Spleen (tissue), 11 donors: ENCODE results near the gene IGF2. TPM values are rescaled to one million over a fixed set of nuclear protein-coding genes. Genes with fewer than 3 reads are reported as not detected.

Experiments used
- DNase-seq: peaks from one replicate; pipeline ENCODE4 v3.0.0-alpha.2; 2020
- H3K27ac ChIP-seq, 8 donors: fragments of 200-600 bp; sonication (generic) in 7 of 8; 1 replicate in 4 of 8; 2 replicates in 4 of 8; pipeline versions ENCODE4 v1.5.0 to v1.8.0; 2016 to 2021; ENCODE audit warnings: inconsistent platforms in 4 of 8, mild to moderate bottlenecking in 4 of 8, moderate library complexity in 1 of 8
- H3K27me3 ChIP-seq, 7 donors: fragments of 200-600 bp; sonication (generic) in 6 of 7; replicated peaks in 1 of 7; 1 replicate in 4 of 7; 2 replicates in 3 of 7; pipeline versions ENCODE4 v1.5.0 to v1.8.0; 2016 to 2021; ENCODE audit warnings: inconsistent platforms in 3 of 7, mild to moderate bottlenecking in 1 of 7
- H3K36me3 ChIP-seq, 6 donors: fragments of 200-600 bp; sonication (generic) in 5 of 6; 1 replicate in 4 of 6; 2 replicates in 2 of 6; pipeline versions ENCODE4 v1.5.0 to v1.8.0; 2016 to 2021; ENCODE audit warnings: inconsistent platforms in 2 of 6
- H3K4me1 ChIP-seq, 6 donors: fragments of 200-600 bp; sonication (generic) in 5 of 6; 1 replicate in 3 of 6; 2 replicates in 3 of 6; pipeline versions ENCODE4 v1.5.0 to v1.8.0; 2016 to 2021; ENCODE audit warnings: inconsistent platforms in 3 of 6
- H3K4me3 ChIP-seq, 8 donors: fragments of 200-600 bp; sonication (generic) in 7 of 8; 1 replicate in 4 of 8; 2 replicates in 4 of 8; pipeline versions ENCODE4 v1.5.0 to v1.8.0; 2016 to 2021; ENCODE audit warnings: inconsistent platforms in 4 of 8, mild to moderate bottlenecking in 4 of 8, moderate library complexity in 2 of 8
- H3K9me3 ChIP-seq, 8 donors: fragments of 200-600 bp; sonication (generic) in 7 of 8; 1 replicate in 4 of 8; 2 replicates in 4 of 8; pipeline versions ENCODE4 v1.5.0 to v1.8.0; 2016 to 2021; ENCODE audit warnings: inconsistent platforms in 4 of 8
- CTCF ChIP-seq, 11 experiments: fragments of 200-600 bp in 7 of 11; fragments of 450-650 bp in 4 of 11; sonication (generic) in 4 of 11; IDR thresholded peaks in 8 of 11; conservative IDR thresholded peaks in 3 of 11; 1 replicate in 7 of 11; 2 replicates in 4 of 11; pipeline versions ENCODE4 v1.4.0 to v1.8.0; 2016 to 2021; ENCODE audit warnings: antibody characterized with exemption in 11 of 11, inconsistent platforms in 4 of 11, mild to moderate bottlenecking in 1 of 11
- POLR2A ChIP-seq, 3 donors: fragments of 450-650 bp; IDR thresholded peaks; one replicate each; pipeline ENCODE4 v1.5.1; 2017; ENCODE audit warnings: antibody characterized with exemption in 3 of 3, mild to moderate bottlenecking in 1 of 3
- POLR2AphosphoS5 ChIP-seq, 3 donors: sonication (generic); formaldehyde crosslinking; IDR thresholded peaks; one replicate each; pipeline ENCODE4 v1.5.1; 2017; ENCODE audit warnings: antibody characterized with exemption in 3 of 3
- WGBS, 5 donors: extraction: QIAGEN DNeasy Blood & Tissue Kit in 3 of 5; methylation state at CpG; one replicate each; pipeline versions ENCODE4 v1.1.5 to v1.1.7; 2013 to 2018; 5-methylcytosine and 5-hydroxymethylcytosine counted together
- intact Hi-C: fragments of 100-400 bp; cut with DNase I; formaldehyde crosslinking; loops from one replicate; pipeline ENCODE4 v1.15.0; 2023; ENCODE audit warnings: low total_unique reads
- polyA plus RNA-seq, 3 donors: library from polyadenylated mRNA; stranded (reverse); fragments of 200-250 nt; gene quantifications; one replicate each; pipeline ENCODE4 v1.2.1, GENCODE V29; 2013
- total RNA-seq, 7 donors: library from RNA; depleted of rRNA in 3 of 7; stranded (reverse); fragments of >200 nt in 3 of 7; fragmentation: NEBNext Ultra II Directional in 4 of 7; extraction: Animal tissue kit (Norgen Biotek cat#: 25700) in 4 of 7; gene quantifications; one replicate each; pipeline versions ENCODE4 v1.1.0 to v1.2.1, GENCODE V29; 2016 to 2021
- donor health status: healthy with polysubstance abuse.
- donor health status: DM: no; HTN: no; CAD: no; lungs with moderate emphysema.
- donor health status: DM: no; HTN: no; CAD: no.
- donor health status: Bipolar disorder and iron deficiency.
- donor health status: healthy.
- donor health status: DM: no; HTN: no; CAD: no.
- donor health status: DM: yes; HTN: yes; CAD: no.

IGF2 gene
- total and polyA plus RNA-seq, 10 donors, result 0.74 to 66.6 (median 13.7) TPM

DNA sequence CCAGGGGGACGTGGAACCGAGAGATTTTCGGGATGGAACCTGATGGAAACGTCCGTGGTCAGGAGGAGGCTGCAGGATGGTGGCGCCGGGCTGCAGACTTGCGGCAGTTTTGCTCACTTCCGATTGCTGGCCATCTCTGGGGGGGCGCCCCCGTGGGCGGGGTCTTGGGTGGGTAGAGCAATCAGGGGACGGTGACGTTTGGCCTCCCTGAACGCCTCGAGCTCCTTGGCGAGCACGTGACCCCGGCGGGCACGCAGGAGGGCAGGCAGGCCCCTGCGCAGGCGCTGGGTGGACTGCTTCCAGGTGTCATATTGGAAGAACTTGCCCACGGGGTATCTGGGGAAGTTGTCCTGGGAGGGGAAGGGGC lies 6.3 kb downstream of the IGF2 start:
- no peak for DNase-seq
- no peak for TF ChIP-seq POLR2AphosphoS5 (IDR thresholded peaks at IDR 0.05)
- TF ChIP-seq POLR2A (IDR thresholded peaks at IDR 0.05), result no peak
- no peak for TF ChIP-seq CTCF (IDR thresholded peaks at IDR 0.05 in 8 of 11, conservative IDR thresholded peaks at IDR 0.05 in 3 of 11)
- Histone ChIP-seq H3K27me3 (peaks cover 2 to 69% (median 47%) of the 10 kb centered on the region in 7 donors), H3K4me3 (no peak overlapping the region), H3K4me1 (peaks cover 0 to 13% (median 7%) of the 10 kb centered on the region in 6 donors), H3K36me3 (no peaks in the 10 kb centered on the region), H3K9me3 (no peaks in the 10 kb centered on the region), H3K27ac (no peak overlapping the region)
- WGBS, 5 donors, result 53 to 71% (median 59%) methylated on average over 22 to 24 of the region's 24 CpGs
- intact Hi-C loops, result no loop called here

DNA sequence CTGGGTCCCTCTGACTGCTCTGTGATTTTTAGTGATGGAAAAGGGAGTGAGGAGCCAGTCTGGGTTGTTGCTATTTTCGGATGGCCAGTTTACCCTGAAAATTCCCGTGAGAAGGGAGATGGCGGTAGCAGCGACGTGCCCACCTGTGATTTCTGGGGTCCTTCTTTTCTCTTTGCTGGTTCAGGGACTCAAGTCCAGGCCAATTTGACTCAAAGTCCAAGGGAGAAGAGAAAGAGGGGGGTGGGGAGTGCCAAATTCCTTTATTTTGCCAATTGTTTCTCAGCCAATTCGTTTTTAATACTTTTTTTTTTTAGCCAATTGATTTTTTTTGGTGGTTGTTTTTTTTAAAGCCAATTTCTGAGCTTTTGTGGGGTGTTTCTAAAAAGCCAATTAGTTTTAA lies 6.9 kb downstream of the IGF2 start:
- no peak for DNase-seq
- peaks cover 0 to 67% (median 41%) of the 10 kb centered on the region in 7 donors for H3K27me3 ChIP-seq
- no peaks in the 10 kb centered on the region for H3K9me3 ChIP-seq
- H3K4me3 ChIP-seq, result no peak overlapping the region
- no peaks in the 10 kb centered on the region for H3K36me3 ChIP-seq
- no peak for TF ChIP-seq CTCF (IDR thresholded peaks at IDR 0.05 in 8 of 11, conservative IDR thresholded peaks at IDR 0.05 in 3 of 11)
- TF ChIP-seq POLR2A (IDR thresholded peaks at IDR 0.05), result no peak
- TF ChIP-seq POLR2AphosphoS5 (IDR thresholded peaks at IDR 0.05), result no peak
- intact Hi-C loops, result no loop called here
- WGBS, 5 donors, result 73 to 82% (median 77%) methylated on average over 6 of the region's 6 CpGs
- H3K4me1 ChIP-seq, result peaks cover 0 to 7% (median 1%) of the 10 kb centered on the region in 6 donors
- no peak overlapping the region for H3K27ac ChIP-seq

DNA sequence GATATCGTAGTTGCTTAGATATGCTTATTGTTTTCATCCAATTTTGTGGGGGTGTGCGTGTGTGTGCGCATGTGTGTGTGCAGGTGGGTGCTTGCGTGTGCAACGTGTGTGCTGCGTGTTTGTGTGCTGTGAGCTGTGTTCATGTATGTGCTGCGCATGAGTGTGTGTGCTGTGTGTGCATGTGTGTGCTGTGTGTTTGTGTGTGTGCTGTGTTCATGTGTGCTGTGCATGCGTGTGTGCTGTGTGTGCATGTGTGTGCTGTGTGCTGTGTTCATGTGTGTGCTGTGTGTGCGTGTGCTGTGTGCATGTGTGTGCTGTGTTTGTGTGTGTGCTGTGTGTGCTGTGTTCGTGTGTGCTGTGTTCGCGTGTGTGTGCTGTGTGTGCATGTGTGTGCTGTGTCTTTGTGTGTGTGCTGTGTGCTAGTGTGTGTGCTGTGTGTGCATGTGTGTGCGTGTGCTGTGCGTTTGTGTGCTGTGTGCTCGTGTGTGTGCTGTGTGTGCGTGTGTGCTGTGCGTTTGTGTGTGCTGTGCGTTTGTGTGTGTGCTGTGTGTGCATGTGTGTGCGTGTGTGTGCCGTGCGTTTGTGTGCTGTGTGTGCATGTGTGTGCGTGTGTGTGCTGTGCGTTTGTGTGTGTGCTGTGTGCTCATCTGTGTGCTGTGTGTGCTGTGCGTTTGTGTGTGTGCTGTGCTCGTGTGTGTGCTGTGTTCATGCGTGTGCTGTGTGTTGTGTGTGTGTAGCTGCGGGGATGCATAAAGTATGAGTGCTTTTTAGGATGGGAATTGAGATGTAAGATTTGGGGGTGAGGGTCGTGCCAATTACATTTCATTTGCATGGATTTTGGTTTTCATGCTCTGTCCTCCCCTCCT lies 7.6 kb downstream of the IGF2 start:
- no peak overlapping the region for H3K4me3 ChIP-seq
- H3K27ac ChIP-seq, result no peak overlapping the region
- 82 to 95% (median 88%) methylated on average over 26 to 28 of the region's 28 CpGs for WGBS, 5 donors
- intact Hi-C loops, result no loop called here
- DNase-seq, result no peak
- peaks cover 0 to under 1% (median 0%) of the 10 kb centered on the region in 6 donors for H3K4me1 ChIP-seq
- H3K36me3 ChIP-seq, result no peaks in the 10 kb centered on the region
- H3K27me3 ChIP-seq, result peaks cover 0 to 60% (median 35%) of the 10 kb centered on the region in 7 donors
- TF ChIP-seq POLR2AphosphoS5 (IDR thresholded peaks at IDR 0.05), result no peak
- no peak for TF ChIP-seq CTCF (IDR thresholded peaks at IDR 0.05 in 8 of 11, conservative IDR thresholded peaks at IDR 0.05 in 3 of 11)
- TF ChIP-seq POLR2A (IDR thresholded peaks at IDR 0.05), result no peak
- H3K9me3 ChIP-seq, result no peaks in the 10 kb centered on the region

DNA sequence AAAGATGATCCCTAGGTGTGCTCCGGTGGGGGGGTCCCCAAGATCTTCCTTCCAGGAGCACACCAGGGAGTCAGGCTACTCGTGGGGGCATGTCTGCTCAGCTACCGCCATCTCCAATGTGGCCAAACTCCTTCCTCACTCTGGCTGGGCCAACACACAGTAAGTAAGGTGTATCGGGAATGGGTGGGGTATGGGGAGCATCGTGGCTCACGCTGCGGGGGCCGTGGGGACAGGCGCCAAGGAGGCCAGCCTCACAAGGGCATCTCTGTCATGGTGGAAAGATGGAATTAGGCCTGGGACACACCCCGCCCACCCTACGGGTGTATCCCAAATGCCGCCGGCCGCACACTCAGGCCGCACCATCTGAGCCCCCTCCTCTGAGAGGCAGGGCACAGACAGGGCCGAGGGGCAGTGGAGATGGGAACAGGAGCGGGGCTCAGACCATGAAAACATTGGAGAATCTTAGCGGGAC lies 8.3 kb downstream of the IGF2 start:
- Histone ChIP-seq H3K27me3 (peaks cover 0 to 54% (median 28%) of the 10 kb centered on the region in 7 donors), H3K9me3 (no peaks in the 10 kb centered on the region), H3K36me3 (no peaks in the 10 kb centered on the region), H3K4me3 (no peak overlapping the region), H3K27ac (no peak overlapping the region), H3K4me1 (no peaks in the 10 kb centered on the region)
- WGBS, 5 donors, result 78 to 94% (median 89%) methylated on average over 12 to 18 of the region's 18 CpGs
- intact Hi-C loops, result no loop called here
- no peak for TF ChIP-seq CTCF (IDR thresholded peaks at IDR 0.05 in 8 of 11, conservative IDR thresholded peaks at IDR 0.05 in 3 of 11)
- TF ChIP-seq POLR2AphosphoS5 (IDR thresholded peaks at IDR 0.05), result no peak
- TF ChIP-seq POLR2A (IDR thresholded peaks at IDR 0.05), result no peak
- no peak for DNase-seq
